Heart right ventricle (tissue), 16 donors: Measurements from ENCODE around the gene PREX1. TPM values are rescaled to one million over a fixed set of nuclear protein-coding genes. Genes with fewer than 3 reads are reported as not detected.

Experiments
- ATAC-seq, 8 donors: fragments of 200-7000 bp; cut with Tn5 transposase; one replicate each; pipeline ENCODE4 v1.9.1; 2020; ENCODE audit warnings: mild to moderate bottlenecking in 8 of 8, moderate library complexity in 8 of 8, moderate number of reproducible peaks in 1 of 8
- DNase-seq, 2 donors: peaks; one replicate each; pipeline ENCODE4 v3.0.0-alpha.2; 2020
- H3K27ac ChIP-seq, 10 donors: fragments of 200-600 bp; sonication (generic) in 2 of 10; one replicate each; pipeline versions ENCODE4 v1.5.0 to v1.8.0; 2020 to 2022; ENCODE audit warnings: mild to moderate bottlenecking in 3 of 10
- H3K27me3 ChIP-seq, 7 donors: fragments of 200-600 bp; one replicate each; pipeline ENCODE4 v1.8.0; 2021 to 2022; ENCODE audit warnings: mild to moderate bottlenecking in 2 of 7
- H3K36me3 ChIP-seq, 9 donors: fragments of 200-600 bp; sonication (generic) in 1 of 9; one replicate each; pipeline versions ENCODE4 v1.5.0 to v1.8.0; 2020 to 2022; ENCODE audit warnings: mild to moderate bottlenecking in 2 of 9
- H3K4me1 ChIP-seq, 9 donors: fragments of 200-600 bp; sonication (generic) in 1 of 9; one replicate each; pipeline versions ENCODE4 v1.5.0 to v1.8.0; 2020 to 2022; ENCODE audit warnings: mild to moderate bottlenecking in 4 of 9
- H3K4me3 ChIP-seq, 10 donors: fragments of 200-600 bp; sonication (generic) in 2 of 10; one replicate each; pipeline versions ENCODE4 v1.5.0 to v1.8.0; 2020 to 2022; ENCODE audit warnings: mild to moderate bottlenecking in 7 of 10, moderate library complexity in 2 of 10
- H3K9me3 ChIP-seq, 11 donors: fragments of 200-600 bp in 10 of 11; sonication (generic) in 2 of 11; one replicate each; pipeline versions ENCODE4 v1.5.0 to v1.8.0; 2013 to 2022; ENCODE audit warnings: mild to moderate bottlenecking in 2 of 11, control low read depth in 1 of 11, moderate library complexity in 1 of 11
- CTCF ChIP-seq, 9 donors: fragments of 200-600 bp; sonication (generic) in 2 of 9; IDR thresholded peaks; one replicate each; pipeline versions ENCODE4 v1.5.0 to v1.8.0; 2021 to 2022; ENCODE audit warnings: antibody characterized with exemption in 9 of 9, mild to moderate bottlenecking in 5 of 9, moderate library complexity in 1 of 9
- WGBS, 2 donors: extraction: QIAGEN DNeasy Blood & Tissue Kit; methylation state at CpG; one replicate each; pipeline ENCODE4 v1.1.7; 2013; ENCODE audit warnings: inconsistent platforms in 1 of 2; 5-methylcytosine and 5-hydroxymethylcytosine counted together
- intact Hi-C, 10 donors: fragments of 100-400 bp; cut with DNase I; formaldehyde crosslinking; loops; one replicate each; pipeline versions ENCODE4 v1.11.1 to v1.14.2; 2022
- polyA plus RNA-seq, 2 donors: library from polyadenylated mRNA; stranded (reverse); fragments of 200-250 nt; gene quantifications; one replicate each; pipeline ENCODE4 v1.2.3, GENCODE V29; 2013
- total RNA-seq, 10 donors: library from RNA; stranded (reverse); fragmentation: NEBNext Ultra II Directional in 3 of 10; extraction: Animal tissue kit (Norgen Biotek cat#: 25700) in 3 of 10; gene quantifications; one replicate each; pipeline versions ENCODE4 v1.2.1 to v1.2.4, GENCODE V29; 2021 to 2023
- donor health status: Arrhythmogenic right ventricular cardiomyopathy.
- donor health status: ischemic (EF 13 %, LVEDD 7.1; RV severe dilation, severe dysfunction).
- donor health status: healthy with polysubstance abuse.
- donor health status: DM: no; HTN: yes; CAD: no.
- donor health status: DM: no; HTN: no; CAD: no.
- donor health status: ischemic (EF 25% LVEDD 6.9; RV normal size, moderate dysfunction).
- donor health status: ischemic (EF 25% LVEDD 5.7; RV mildly dilated, moderate dysfunction).
- donor health status: healthy.
- donor health status: DM: yes; HTN: yes; CAD: no.
- donor health status: Ischemic cardiomyopathy.
- donor health status: ischemic (EF 35%, LVEDD 5.7; RV mildly dilated, moderate dysfunction).
- donor health status: nonischemic (EF 11% LVEDD 7.7; RV severe dilation, severe dysfunction).
- donor health status: DM: yes; HTN: yes; CAD: no.
- donor health status: PGD.
- donor health status: ischemic (EF 29% LVEDD 5.4; RV normal size, mild dysfunction).
- donor health status: nonischemic (EF 23%, LVEDD 6.1; RV moderate dilation, normal function).

The PREX1 gene
- total and polyA plus RNA-seq, 12 donors = 4.6 to 23.4 (median 8.8) TPM

- Histone ChIP-seq H3K27me3 (no peaks in the 10 kb centered on the region), H3K36me3 (peaks cover 0 to 90% (median 0%) of the 10 kb centered on the region in 9 donors), H3K27ac (peak overlapping the region in 1 of 10 donors; percentile 9), H3K4me3 (no peak overlapping the region), H3K4me1 (peaks cover 0 to 19% (median 0%) of the 10 kb centered on the region in 9 donors), H3K9me3 (peaks cover 0 to 11% (median 0%) of the 10 kb centered on the region in 11 donors)
- TF ChIP-seq CTCF (IDR thresholded peaks at IDR 0.05) = no peak
- WGBS, 2 donors = 89 to 90% methylated on average over 8 of the region's 8 CpGs
- DNase-seq (no peak), ATAC-seq (peak in 2 of 8 donors; percentile 12 to 15)
- intact Hi-C loops = loop anchor here in 7 of 10 donors (1.0 to 10.0 kb wide), 8 partner anchors 164 to 248 kb away; partner anchors contain the start of gene PREX1 (in 2 of the 7)
Observed at GRCh38 chr20:48658505-48658904, 169.3 kb downstream of the PREX1 start.

GRCh38 chr20:48658198-48658476, 169.7 kb downstream of the PREX1 start:
- no peak for TF ChIP-seq CTCF (IDR thresholded peaks at IDR 0.05)

GRCh38 chr20:48657426-48658197, 170.2 kb downstream of the PREX1 start:
- WGBS, 2 donors = 69 to 71% methylated on average over 21 of the region's 21 CpGs
- ATAC-seq (peak; percentile 75 to 92 (median 86)), DNase-seq (peak in 1 of 2 donors; percentile 69)
- intact Hi-C loops = loop anchor here (1.0 to 10.0 kb wide), 8 partner anchors 165 to 249 kb away; partner anchors contain the start of gene PREX1 (in 2 of the 10)
- Histone ChIP-seq H3K9me3 (peaks cover 0 to 11% (median 0%) of the 10 kb centered on the region in 11 donors), H3K27me3 (no peaks in the 10 kb centered on the region), H3K4me3 (no peak overlapping the region), H3K4me1 (peaks cover 0 to 19% (median 0%) of the 10 kb centered on the region in 9 donors), H3K36me3 (peaks cover 0 to 90% (median 0%) of the 10 kb centered on the region in 9 donors), H3K27ac (no peak overlapping the region)
- TF ChIP-seq CTCF (IDR thresholded peaks at IDR 0.05) = peak; percentile 92 to 98 (median 96)

More at GRCh38 chr20:48658198-48658476, 169.7 kb downstream of the PREX1 start:
- H3K27ac ChIP-seq = no peak overlapping the region
- WGBS, 2 donors = 86 to 91% methylated on average over 9 of the region's 9 CpGs
- no peak overlapping the region for H3K4me3 ChIP-seq
- H3K9me3 ChIP-seq = peaks cover 0 to 11% (median 0%) of the 10 kb centered on the region in 11 donors
- peaks cover 0 to 90% (median 0%) of the 10 kb centered on the region in 9 donors for H3K36me3 ChIP-seq
- DNase-seq (no peak), ATAC-seq (peak in 3 of 8 donors; percentile 14 to 29 (median 20))
- peaks cover 0 to 19% (median 0%) of the 10 kb centered on the region in 9 donors for H3K4me1 ChIP-seq
- intact Hi-C loops = loop anchor here in 7 of 10 donors (1.0 to 10.0 kb wide), 8 partner anchors 164 to 249 kb away; partner anchors contain the start of gene PREX1 (in 2 of the 7)
- H3K27me3 ChIP-seq = no peaks in the 10 kb centered on the region

- Histone ChIP-seq H3K27me3 (no peaks in the 10 kb centered on the region), H3K4me3 (no peak overlapping the region), H3K4me1 (peaks cover 0 to 19% (median 0%) of the 10 kb centered on the region in 9 donors), H3K27ac (no peak overlapping the region), H3K36me3 (peaks cover 0 to 90% (median 4%) of the 10 kb centered on the region in 9 donors), H3K9me3 (peaks cover 0 to 11% (median 0%) of the 10 kb centered on the region in 11 donors)
- intact Hi-C loops = loop anchor here in 6 of 10 donors (1.0 to 10.0 kb wide), 5 partner anchors 166 to 249 kb away; partner anchors contain the start of gene PREX1 (in 2 of the 6)
- peak in 2 of 9 donors; percentile 18 to 32 for TF ChIP-seq CTCF (IDR thresholded peaks at IDR 0.05)
- ATAC-seq (no peak), DNase-seq (no peak)
- WGBS, 2 donors = 74 to 81% methylated on average over 15 of the region's 15 CpGs
Observed at GRCh38 chr20:48656661-48657211, 171.1 kb downstream of the PREX1 start.
